Measurements from ENCODE around the gene TACC2. TPM values are rescaled to one million over a fixed set of nuclear protein-coding genes. Genes with fewer than 3 reads are reported as not detected.

The TACC2 gene
- total and polyA plus RNA-seq, 9 of the 15 experiments (the other 6 are each of a cell fraction or from before 2014, with no cell fraction given): under 0.01 to 0.35 (median 0.03) TPM; not detected in 6

DNA sequence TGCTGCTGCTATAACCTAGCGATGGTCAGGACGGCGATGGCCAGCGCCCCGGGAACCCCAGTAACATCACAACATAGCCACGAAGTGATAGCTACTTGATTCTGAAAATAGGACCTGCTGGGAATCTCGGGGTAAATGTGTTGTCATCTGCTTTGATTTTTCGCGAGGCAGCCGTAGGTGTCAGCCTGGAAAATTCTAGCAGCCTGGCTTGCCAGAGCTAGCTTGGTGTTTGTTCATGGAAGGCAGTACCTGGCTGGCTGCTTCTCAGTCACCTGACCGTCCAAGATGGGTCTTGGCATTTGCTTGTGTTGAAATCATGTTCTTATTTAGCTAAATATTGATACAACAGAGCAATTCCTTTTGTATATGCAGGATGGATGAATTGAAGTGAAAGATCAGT is 199.7 kb downstream of the TACC2 start:
- Histone ChIP-seq H3K9ac (ENCODE audit: insufficient read depth in 1 of 2, low read depth in 2 of 2, low read length in 2 of 2) (no peak overlapping the region), H3K36me3 (ENCODE audit: control insufficient read depth, insufficient read depth, low read length) (no peaks in the 10 kb centered on the region), H4K20me1 (replicated peaks; ENCODE audit: control insufficient read depth, insufficient read depth, low read length) (no peaks in the 10 kb centered on the region), H3K27me3 (ENCODE audit: control insufficient read depth in 2 of 2, insufficient read depth in 2 of 2, low read length in 2 of 2) (peaks cover 2 to 34% of the 10 kb centered on the region in 2 experiments; a peak in 4 of 5 replicates), H3K4me3 (no peak overlapping the region), H3K9me3 (replicated peaks; ENCODE audit: control insufficient read depth, insufficient read depth, low read depth, low read length) (no peaks in the 10 kb centered on the region), H3K4me1 (replicated peaks in 1 of 2; ENCODE audit: control insufficient read depth in 2 of 2, insufficient read depth in 2 of 2, low read length in 2 of 2) (no peaks in the 10 kb centered on the region), H3K9me1 (ENCODE audit: control insufficient read depth, insufficient read depth, low read length) (no peaks in the 10 kb centered on the region), H2AFZ (ENCODE audit: low read depth, low read length) (no peak overlapping the region), H3K27ac (ENCODE audit: extremely low read depth, low read depth, low read length) (no peak overlapping the region), H3K4me2 (ENCODE audit: insufficient read depth, low read length) (no peak overlapping the region), H3K79me2 (ENCODE audit: control insufficient read depth, insufficient read depth, low read length) (no peaks in the 10 kb centered on the region)
- no TSS peak for BruUV-seq (replicated peaks)
- ChIA-PET POLR2A (interaction anchor here (0.6 kb wide), 1 partner anchor 462 kb away, joined by 3 read pairs; no protein-coding TSS in a partner anchor), CTCF (ENCODE audit: low intra/inter-chr PET ratio) (no interaction called here)
- TF ChIP-seq ZFX (CRISPR knock-in tag; IDR thresholded peaks at IDR 0.05): no peak
- TF ChIP-seq NFIX (CRISPR knock-in tag; IDR thresholded peaks at IDR 0.05; ENCODE audit: low read depth): no peak
- TF ChIP-seq NFYB (IDR thresholded peaks at IDR 0.05; ENCODE audit: extremely low read depth, insufficient read length): no peak
- no peak for TF ChIP-seq FOXO4 (CRISPR knock-in tag; IDR thresholded peaks at IDR 0.05)
- no peak for TF ChIP-seq SMARCA5 (IDR thresholded peaks at IDR 0.05)
- no peak for TF ChIP-seq BDP1 (IDR thresholded peaks at IDR 0.05; ENCODE audit: insufficient read depth, insufficient read length)
- no peak for TF ChIP-seq ZNF436 (CRISPR knock-in tag; IDR thresholded peaks at IDR 0.05)
- TF ChIP-seq ELF4 (CRISPR knock-in tag; IDR thresholded peaks at IDR 0.05): no peak
- no peak for TF ChIP-seq YY1 (IDR thresholded peaks at IDR 0.05; ENCODE audit: borderline replicate concordance in 1 of 3, control insufficient read depth in 1 of 3, extremely low read depth in 1 of 3, insufficient read depth in 3 of 3, insufficient read length in 1 of 3, insufficient replicate concordance in 2 of 3, low read depth in 1 of 3, low read length in 2 of 3)
- no peak for TF ChIP-seq RFX5 (IDR thresholded peaks at IDR 0.05; ENCODE audit: low read depth, low read length)
- no peak for TF ChIP-seq CTCFL (IDR thresholded peaks at IDR 0.05; ENCODE audit: borderline replicate concordance, insufficient read depth, low read depth, low read length, poor library complexity, severe bottlenecking)
- ATAC-seq: no peak
- 0% methylated on average over 10 of the region's 11 CpGs for WGBS (ENCODE audit: insufficient coverage, low coverage, missing lambda C conversion rate)
- no peak for FAIRE-seq
- in situ Hi-C loops (cut with MboI) (no loop called here), intact Hi-C loops (cut with micrococcal nuclease) (no loop called here)
- DNase-seq (ENCODE audit: extremely low read depth in 1 of 4, low spot score in 3 of 4): no peak
